Measurements from ENCODE around the gene RNF149.

The RNF149 gene

DNA sequence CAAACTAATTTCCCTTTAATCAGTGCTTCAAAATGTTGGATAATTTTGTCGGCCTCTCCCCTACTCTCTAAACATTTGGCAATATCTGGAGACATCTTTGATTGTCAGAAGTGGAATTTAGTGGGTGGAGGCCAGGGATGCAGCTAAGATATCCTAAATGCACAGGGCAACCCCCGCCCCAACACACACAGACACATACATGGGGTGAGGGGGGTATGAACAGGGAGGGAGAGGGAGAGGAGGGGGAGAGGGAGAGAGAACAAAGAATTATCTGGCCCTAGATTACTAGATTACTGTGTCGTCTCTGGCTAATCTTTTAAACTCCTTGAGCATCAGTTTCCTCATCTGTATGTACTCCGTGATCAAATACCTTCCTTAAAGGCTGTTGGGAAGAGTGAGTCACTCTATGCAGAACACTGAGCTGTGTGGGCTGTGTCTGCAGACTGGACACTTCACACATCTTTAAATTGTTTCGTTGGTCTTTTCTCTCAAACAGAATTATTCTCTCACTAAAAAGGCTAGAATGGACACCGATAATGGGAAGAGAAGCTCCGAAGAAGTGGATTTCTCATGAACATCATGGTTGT, 2.9 kb downstream of the RNF149 start:
- DNase-seq (ENCODE audit: low read depth) = no peak
- H3K4me3 ChIP-seq (ENCODE audit: low read depth, low read length) = no peak overlapping the region
- TF ChIP-seq, protein P1, sequence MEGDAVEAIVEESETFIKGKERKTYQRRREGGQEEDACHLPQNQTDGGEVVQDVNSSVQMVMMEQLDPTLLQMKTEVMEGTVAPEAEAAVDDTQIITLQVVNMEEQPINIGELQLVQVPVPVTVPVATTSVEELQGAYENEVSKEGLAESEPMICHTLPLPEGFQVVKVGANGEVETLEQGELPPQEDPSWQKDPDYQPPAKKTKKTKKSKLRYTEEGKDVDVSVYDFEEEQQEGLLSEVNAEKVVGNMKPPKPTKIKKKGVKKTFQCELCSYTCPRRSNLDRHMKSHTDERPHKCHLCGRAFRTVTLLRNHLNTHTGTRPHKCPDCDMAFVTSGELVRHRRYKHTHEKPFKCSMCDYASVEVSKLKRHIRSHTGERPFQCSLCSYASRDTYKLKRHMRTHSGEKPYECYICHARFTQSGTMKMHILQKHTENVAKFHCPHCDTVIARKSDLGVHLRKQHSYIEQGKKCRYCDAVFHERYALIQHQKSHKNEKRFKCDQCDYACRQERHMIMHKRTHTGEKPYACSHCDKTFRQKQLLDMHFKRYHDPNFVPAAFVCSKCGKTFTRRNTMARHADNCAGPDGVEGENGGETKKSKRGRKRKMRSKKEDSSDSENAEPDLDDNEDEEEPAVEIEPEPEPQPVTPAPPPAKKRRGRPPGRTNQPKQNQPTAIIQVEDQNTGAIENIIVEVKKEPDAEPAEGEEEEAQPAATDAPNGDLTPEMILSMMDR (IDR thresholded peaks at IDR 0.05; ENCODE audit: insufficient read depth, low read depth, low read length, missing control alignments) = no peak

DNA sequence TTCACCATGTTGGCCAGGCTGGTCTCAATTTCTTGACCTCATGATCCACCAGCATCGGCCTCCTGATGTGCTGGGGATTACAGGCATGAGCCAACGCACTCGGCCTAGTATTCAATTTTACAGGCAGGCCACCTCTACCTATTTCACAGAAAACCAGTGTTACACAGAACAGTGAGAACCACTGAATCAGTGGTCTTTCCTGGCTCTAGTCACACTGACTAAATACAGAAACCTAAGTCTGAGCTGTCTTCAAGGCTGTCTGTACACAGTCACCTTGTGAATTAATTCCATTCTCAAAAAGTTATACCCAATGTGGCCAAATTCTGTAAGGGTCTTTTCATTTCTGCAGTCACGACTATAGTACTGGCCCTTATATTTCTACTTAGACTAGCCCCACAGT, 3.5 kb downstream of the RNF149 start:
- TF ChIP-seq, protein P1 (IDR thresholded peaks at IDR 0.05; ENCODE audit: insufficient read depth, low read depth, low read length, missing control alignments) = no peak
- DNase-seq (ENCODE audit: low read depth) = no peak
- H3K4me3 ChIP-seq (ENCODE audit: low read depth, low read length) = no peak overlapping the region

DNA sequence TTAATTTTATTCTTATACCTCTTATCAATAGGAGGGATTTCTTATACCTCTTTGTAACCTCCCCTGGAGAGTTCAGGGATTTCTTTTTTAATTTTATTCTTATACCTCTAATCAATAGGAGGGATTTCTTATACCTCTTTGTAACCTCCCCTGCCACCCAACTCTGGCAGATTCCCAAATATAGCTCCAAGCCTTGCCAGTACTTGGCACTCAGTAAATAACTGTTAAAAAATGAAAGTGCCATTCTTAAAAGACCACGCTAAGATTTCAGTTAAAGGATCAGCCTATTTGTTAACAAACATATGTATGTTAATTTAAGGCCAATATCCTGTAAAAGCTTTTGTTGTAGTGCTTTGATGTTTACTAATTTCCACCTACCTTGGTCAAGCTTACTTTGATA, 4.8 kb downstream of the RNF149 start:
- TF ChIP-seq, protein P1 (IDR thresholded peaks at IDR 0.05; ENCODE audit: insufficient read depth, low read depth, low read length, missing control alignments) = no peak
- DNase-seq (ENCODE audit: low read depth) = no peak
- no peak overlapping the region for H3K4me3 ChIP-seq (ENCODE audit: low read depth, low read length)

DNA sequence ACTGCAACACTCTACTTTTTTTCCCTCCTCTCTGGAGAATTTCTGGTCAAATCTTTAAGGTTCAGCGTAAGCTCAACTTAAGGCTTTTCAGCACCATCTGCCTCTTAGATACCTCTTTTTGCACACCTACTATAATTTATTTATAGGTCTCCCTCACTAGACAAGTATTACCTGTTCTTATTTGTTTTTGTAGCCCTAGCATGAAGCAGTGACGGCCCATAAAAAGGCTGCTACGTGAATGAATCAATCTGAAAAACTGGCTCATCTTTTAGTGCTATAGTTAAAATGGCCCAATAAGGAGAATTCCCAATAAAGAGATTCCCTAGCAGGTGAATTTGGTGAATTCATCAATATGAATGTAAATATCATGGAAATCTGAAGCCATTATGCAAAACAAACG, 6.5 kb downstream of the RNF149 start:
- no peak overlapping the region for H3K4me3 ChIP-seq (ENCODE audit: low read depth, low read length)
- DNase-seq (ENCODE audit: low read depth) = no peak
- TF ChIP-seq, protein P1 (IDR thresholded peaks at IDR 0.05; ENCODE audit: insufficient read depth, low read depth, low read length, missing control alignments) = no peak

- DNase-seq (ENCODE audit: low read depth) = no peak
- TF ChIP-seq, protein P1 (IDR thresholded peaks at IDR 0.05; ENCODE audit: insufficient read depth, low read depth, low read length, missing control alignments) = no peak
- H3K4me3 ChIP-seq (ENCODE audit: low read depth, low read length) = no peak overlapping the region
Observed at GRCh38 chr2:101300836-101301235, 7.7 kb downstream of the RNF149 start.

GRCh38 chr2:101300164-101300563, 8.3 kb downstream of the RNF149 start:
- no peak for DNase-seq (ENCODE audit: low read depth)
- TF ChIP-seq, protein P1 (IDR thresholded peaks at IDR 0.05; ENCODE audit: insufficient read depth, low read depth, low read length, missing control alignments) = no peak
- H3K4me3 ChIP-seq (ENCODE audit: low read depth, low read length) = no peak overlapping the region

DNA sequence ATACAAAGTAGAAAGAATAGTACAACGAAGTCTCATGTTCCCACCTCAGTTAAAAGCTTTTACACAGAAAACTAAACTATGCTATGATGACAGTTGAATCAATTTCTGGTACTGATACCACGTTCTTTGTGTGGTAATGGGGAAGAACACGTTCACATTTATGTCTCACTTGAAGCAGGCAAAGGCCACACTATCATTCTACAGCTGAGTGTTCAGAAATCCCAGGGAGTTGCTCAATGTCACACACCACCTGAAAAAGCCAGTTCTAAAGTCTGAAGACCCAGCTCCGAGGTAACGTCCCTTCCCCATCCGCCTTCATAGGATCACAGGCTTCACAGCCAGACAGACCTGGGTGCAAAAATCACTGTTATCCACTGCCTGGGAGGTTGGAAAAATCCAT, 8.9 kb downstream of the RNF149 start:
- TF ChIP-seq, protein P1 (IDR thresholded peaks at IDR 0.05; ENCODE audit: insufficient read depth, low read depth, low read length, missing control alignments) = no peak
- no peak for DNase-seq (ENCODE audit: low read depth)
- no peak overlapping the region for H3K4me3 ChIP-seq (ENCODE audit: low read depth, low read length)

Data from GM12865 (cell line).